SK-N-MC (cell line): ENCODE data around the gene SV2C.

Source experiments
- DNase-seq: peaks from one replicate; pipeline ENCODE4 v3.0.0-alpha.2; 2011; ENCODE audit warnings: low read depth, low spot score
- H3K27ac ChIP-seq: fragments of 200-600 bp; sonication (generic); 2 replicates; pipeline ENCODE4 v1.5.1; 2016; ENCODE audit warnings: mixed run types
- H3K36me3 ChIP-seq: fragments of 200-600 bp; sonication (generic); 2 replicates; pipeline ENCODE4 v1.6.1; 2017; ENCODE audit warnings: antibody characterized with exemption, low read length, mixed read lengths; ENCODE audit not compliant: insufficient read depth
- H3K4me3 ChIP-seq: fragments of 200-600 bp; sonication (generic); 2 replicates; pipeline ENCODE4 v1.5.1; 2016
- H3K9ac ChIP-seq: fragments of 200-600 bp; sonication (generic); 2 replicates; pipeline ENCODE4 v1.8.0; 2017; ENCODE audit warnings: mixed run types, mixed read lengths; ENCODE audit not compliant: insufficient read length
- H3K9me3 ChIP-seq: fragments of 200-600 bp; sonication (generic); 2 replicates; pipeline ENCODE4 v1.6.1; 2017; ENCODE audit warnings: low read depth, mild to moderate bottlenecking, antibody characterized with exemption, low read length, moderate library complexity, mixed read lengths
- EZH2 ChIP-seq: fragments of 200-600 bp; sonication (generic); IDR thresholded peaks from one replicate; pipeline ENCODE4 v1.6.1; 2017; ENCODE audit warnings: antibody characterized with exemption
- FOXP2 ChIP-seq: optimal IDR thresholded peaks from 2 replicates; pipeline ENCODE3; 2011; ENCODE audit warnings: mild to moderate bottlenecking, moderate library complexity; ENCODE audit not compliant: insufficient read depth; ENCODE audit errors: extremely low read length, control extremely low read depth
- POLR2AphosphoS5 ChIP-seq: IDR thresholded peaks from 2 replicates; pipeline ENCODE4 v1.6.1; 2012; ENCODE audit warnings: mild to moderate bottlenecking, low read depth, low read length, borderline replicate concordance

The SV2C gene

DNA sequence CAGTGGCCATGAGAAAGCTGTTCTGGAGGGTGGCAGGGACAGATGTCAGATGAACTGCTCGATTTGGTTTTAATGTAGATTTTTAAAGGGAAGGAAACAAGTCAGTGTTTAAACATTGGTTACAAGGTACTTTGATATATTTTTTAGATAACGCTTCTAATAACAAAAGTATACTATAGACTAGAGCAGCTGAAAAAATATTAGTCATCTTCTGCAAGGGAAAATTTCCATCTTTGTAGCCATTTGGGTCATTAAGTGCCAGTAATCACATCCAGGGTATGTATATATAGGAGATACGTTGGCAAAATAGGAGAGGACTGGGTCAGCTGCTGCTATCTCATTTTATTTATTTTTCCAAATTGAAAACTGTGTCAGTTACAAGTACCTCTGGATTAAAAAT lies 69.0 kb downstream of the SV2C start:
- no peak overlapping the region for H3K27ac ChIP-seq
- no peaks in the 10 kb centered on the region for H3K9me3 ChIP-seq
- H3K9ac ChIP-seq = no peak overlapping the region
- H3K4me3 ChIP-seq = no peak overlapping the region
- no peak for DNase-seq
- no peaks in the 10 kb centered on the region for H3K36me3 ChIP-seq
- TF ChIP-seq EZH2 = no peak
- TF ChIP-seq FOXP2 = no peak
- no peak for TF ChIP-seq POLR2AphosphoS5

DNA sequence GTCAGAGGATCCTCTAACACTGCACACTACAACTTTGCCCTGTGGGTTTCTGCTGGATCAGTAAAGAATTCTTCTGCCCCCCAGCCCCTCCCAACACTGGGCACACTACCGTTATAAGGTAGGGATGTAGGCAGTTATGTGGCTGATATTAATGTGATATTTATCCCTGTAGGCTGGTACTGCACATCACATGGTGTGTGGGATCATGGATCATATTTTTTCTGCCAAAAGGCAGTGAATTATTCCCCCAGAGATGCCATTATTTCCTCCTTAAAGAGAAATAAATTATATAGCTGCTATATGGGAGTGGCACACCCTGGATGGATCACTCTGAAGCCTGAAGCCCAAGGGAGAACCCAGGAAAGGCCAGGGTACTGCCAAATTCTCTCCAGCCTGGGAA lies 69.5 kb downstream of the SV2C start:
- no peak for TF ChIP-seq POLR2AphosphoS5
- no peak for TF ChIP-seq EZH2
- TF ChIP-seq FOXP2 = no peak
- Histone ChIP-seq H3K36me3 (no peaks in the 10 kb centered on the region), H3K9me3 (no peaks in the 10 kb centered on the region), H3K4me3 (no peak overlapping the region), H3K9ac (no peak overlapping the region), H3K27ac (no peak overlapping the region)
- DNase-seq = no peak

DNA sequence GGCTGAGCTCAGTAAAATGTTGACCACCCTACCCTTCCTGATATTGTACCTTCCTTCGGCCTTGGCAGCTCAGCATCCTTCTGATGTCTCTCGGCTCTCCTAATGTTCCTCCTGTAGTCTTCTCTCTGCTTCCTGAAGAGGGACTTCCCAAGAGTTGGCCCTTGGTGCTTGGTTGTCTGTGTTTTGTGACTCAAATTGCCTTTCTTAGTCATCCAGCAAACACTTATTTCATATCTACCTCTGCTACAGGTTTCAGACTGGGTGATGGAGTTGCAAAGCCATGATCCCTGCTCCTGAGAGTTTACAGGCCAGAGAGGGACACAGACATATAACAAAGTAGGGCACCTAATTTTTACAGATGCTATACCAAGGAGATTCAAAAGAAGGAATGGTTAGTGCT lies 70.1 kb downstream of the SV2C start:
- Histone ChIP-seq H3K36me3 (no peaks in the 10 kb centered on the region), H3K9ac (no peak overlapping the region), H3K9me3 (no peaks in the 10 kb centered on the region), H3K4me3 (no peak overlapping the region), H3K27ac (no peak overlapping the region)
- no peak for TF ChIP-seq FOXP2
- TF ChIP-seq EZH2 = no peak
- no peak for TF ChIP-seq POLR2AphosphoS5
- no peak for DNase-seq

DNA sequence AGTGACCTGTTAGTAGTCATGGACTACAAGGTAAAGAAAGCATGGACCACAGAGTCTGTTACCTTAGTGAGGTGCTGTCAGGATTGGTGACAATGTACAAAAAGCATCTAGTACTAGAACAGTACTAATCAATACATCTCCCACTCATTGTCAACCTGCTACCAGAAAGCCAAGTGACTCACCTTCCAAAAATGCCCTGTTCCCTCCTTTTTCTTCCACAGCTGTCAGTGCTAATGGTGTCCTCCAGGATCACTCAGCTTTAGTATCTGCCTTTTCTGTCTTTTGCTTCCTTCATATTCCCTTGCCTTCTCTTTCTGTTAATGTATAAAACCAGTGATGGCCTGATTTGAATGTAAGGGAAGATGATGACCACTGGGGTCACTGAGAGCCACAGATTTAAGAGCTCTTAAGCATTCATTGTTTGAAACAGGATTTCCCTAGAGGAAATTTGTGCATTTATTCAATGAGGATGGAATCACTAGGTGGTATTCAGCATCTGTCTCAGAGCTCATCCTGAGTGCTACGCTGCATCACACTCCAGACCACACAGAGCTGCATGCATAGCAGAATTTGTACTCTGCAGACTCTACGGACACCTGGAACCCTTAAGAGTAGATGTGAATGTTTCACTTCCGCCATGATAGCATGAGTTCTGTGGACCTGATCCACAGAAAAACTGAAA lies 71.0 kb downstream of the SV2C start:
- DNase-seq = no peak
- no peaks in the 10 kb centered on the region for H3K9me3 ChIP-seq
- no peaks in the 10 kb centered on the region for H3K36me3 ChIP-seq
- no peak overlapping the region for H3K27ac ChIP-seq
- no peak for TF ChIP-seq POLR2AphosphoS5
- no peak for TF ChIP-seq FOXP2
- TF ChIP-seq EZH2 = no peak
- H3K4me3 ChIP-seq = no peak overlapping the region
- H3K9ac ChIP-seq = no peak overlapping the region

DNA sequence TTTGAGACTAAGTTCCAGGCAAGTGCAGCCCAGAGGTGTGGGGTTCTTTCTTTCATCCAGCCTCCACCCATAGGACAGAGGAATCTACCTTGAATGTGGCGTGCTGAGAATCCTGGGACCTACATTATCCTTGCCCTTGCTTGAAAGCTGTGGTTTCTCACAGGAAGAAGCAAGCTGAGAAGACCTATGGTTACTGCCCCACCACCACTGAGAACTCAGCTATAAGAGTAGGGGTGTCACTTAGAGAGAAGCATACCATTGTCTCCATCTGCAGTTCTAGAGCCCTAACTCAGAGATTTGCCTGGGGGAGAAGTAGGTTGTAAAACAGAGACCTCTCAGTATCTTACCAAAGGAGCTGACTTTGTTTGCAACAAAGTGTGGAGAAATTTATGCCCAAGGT lies 72.4 kb downstream of the SV2C start:
- no peak overlapping the region for H3K9ac ChIP-seq
- no peaks in the 10 kb centered on the region for H3K9me3 ChIP-seq
- no peak overlapping the region for H3K27ac ChIP-seq
- DNase-seq = no peak
- H3K4me3 ChIP-seq = no peak overlapping the region
- no peak for TF ChIP-seq FOXP2
- no peaks in the 10 kb centered on the region for H3K36me3 ChIP-seq

DNA sequence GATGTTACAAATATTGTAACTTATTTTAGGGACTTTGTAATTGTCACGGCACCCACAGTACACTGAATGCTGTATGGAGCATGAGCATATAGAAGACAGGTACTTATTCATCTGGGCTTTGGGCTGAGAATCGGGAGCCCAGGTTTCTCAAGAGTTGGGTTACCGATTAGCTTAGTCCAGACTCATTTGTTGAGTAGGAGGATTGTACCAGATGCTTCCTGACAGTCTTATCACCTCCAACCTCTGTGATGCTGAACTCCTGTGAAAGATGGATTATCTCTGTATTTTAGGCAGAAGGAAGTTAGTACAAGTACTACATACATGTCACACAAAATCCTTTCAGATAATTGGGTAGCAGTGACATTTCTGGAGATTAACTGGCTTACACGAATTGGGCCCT lies 79.2 kb downstream of the SV2C start:
- Histone ChIP-seq H3K9me3 (no peaks in the 10 kb centered on the region), H3K4me3 (no peak overlapping the region), H3K36me3 (no peaks in the 10 kb centered on the region), H3K27ac (no peak overlapping the region), H3K9ac (no peak overlapping the region)
- no peak for DNase-seq
- no peak for TF ChIP-seq POLR2AphosphoS5
- no peak for TF ChIP-seq FOXP2
- TF ChIP-seq EZH2 = no peak

DNA sequence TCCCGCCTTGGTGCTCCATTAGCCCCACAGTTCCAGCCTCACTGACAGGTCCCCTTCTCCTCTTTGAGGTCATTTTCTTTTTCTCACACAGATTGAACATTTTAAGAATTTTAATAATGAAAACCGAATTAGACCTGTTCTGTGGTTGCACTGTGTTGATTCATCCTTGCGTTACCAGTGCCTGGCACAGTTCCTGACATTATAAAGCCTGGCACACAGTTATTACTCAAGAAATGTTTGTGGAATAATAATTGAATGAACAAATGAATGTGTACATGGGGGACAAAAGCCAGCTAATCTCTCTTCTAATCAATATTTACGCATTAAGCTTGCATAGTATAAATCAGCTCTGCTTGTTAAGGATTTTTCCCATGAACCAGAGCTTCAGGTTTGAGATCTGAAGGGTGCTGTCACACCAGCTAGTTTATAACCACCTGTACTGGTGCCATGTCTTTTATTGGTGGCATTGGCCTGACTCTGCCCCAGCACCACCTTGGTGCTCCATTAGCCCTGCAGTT lies 80.0 kb downstream of the SV2C start:
- TF ChIP-seq EZH2 (no peak), POLR2AphosphoS5 (no peak), FOXP2 (no peak)
- Histone ChIP-seq H3K36me3 (no peaks in the 10 kb centered on the region), H3K9me3 (no peaks in the 10 kb centered on the region), H3K4me3 (no peak overlapping the region), H3K27ac (no peak overlapping the region), H3K9ac (no peak overlapping the region)
- no peak for DNase-seq

DNA sequence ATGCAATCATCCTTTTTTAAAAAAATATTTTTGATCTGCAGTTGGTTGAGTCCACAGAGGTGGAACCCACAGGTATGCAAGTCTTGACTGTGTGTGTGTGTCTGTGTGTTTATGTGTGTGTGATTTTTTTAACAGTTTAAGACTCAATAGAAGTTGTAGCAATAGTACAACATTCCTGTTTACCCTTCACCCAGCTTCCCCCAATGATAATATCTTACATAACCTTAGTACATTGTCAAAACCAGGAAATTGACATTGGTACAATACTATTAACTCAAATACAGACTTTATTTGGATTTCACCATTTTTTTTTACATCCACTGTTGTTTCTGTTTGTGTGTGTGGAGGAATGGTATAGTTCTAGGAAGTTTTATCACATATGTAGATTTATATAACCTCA lies 81.8 kb downstream of the SV2C start:
- TF ChIP-seq POLR2AphosphoS5 (no peak), EZH2 (no peak), FOXP2 (no peak)
- no peaks in the 10 kb centered on the region for H3K36me3 ChIP-seq
- no peak overlapping the region for H3K27ac ChIP-seq
- no peak for DNase-seq
- no peaks in the 10 kb centered on the region for H3K9me3 ChIP-seq
- no peak overlapping the region for H3K4me3 ChIP-seq
- H3K9ac ChIP-seq = no peak overlapping the region

DNA sequence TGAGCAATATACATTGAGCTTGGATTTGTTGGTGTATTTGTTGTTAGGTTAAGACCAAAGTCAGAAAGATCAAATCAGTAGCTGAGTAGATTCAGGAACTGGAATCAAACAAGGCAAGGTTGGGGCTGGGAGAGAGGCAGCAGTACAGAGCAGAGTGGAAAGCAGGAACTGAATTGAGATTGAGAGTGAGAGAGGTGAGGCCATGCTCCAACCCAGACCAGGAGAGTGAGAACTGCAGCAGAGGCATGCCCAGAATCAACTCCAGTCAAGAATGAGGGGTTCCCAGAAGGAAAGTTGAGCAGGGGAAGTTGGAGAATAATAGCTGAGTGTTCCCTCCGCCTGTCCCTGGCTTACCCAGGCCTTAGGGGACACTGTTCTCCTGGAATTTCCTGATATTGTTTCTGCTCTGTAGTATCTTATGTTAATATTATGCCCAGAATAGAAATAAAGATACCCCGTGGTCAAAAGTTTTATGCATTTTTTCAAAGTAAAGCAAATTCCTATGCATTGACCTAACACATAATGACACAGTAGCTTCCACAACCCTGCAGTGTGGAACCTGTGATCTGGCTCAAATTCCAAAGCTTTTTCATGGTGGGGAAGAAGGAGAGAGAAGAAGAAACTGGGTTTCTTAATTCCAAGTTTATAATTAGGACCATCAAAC lies 82.7 kb downstream of the SV2C start:
- Histone ChIP-seq H3K36me3 (no peaks in the 10 kb centered on the region), H3K27ac (no peak overlapping the region), H3K9me3 (no peaks in the 10 kb centered on the region), H3K4me3 (no peak overlapping the region), H3K9ac (no peak overlapping the region)
- no peak for TF ChIP-seq FOXP2
- TF ChIP-seq EZH2 = no peak
- TF ChIP-seq POLR2AphosphoS5 = no peak
- no peak for DNase-seq
